ENCODE results near the gene TSSK6. TPM values are rescaled to one million over a fixed set of nuclear protein-coding genes. Genes with fewer than 3 reads are reported as not detected.
A peak's percentile ranks its signal among the peaks of the same experiment; 100 is the strongest.

Gene TSSK6
- total and polyA plus RNA-seq, 4 donors = 0.61 to 2.2 (median 1.7) TPM

DNA sequence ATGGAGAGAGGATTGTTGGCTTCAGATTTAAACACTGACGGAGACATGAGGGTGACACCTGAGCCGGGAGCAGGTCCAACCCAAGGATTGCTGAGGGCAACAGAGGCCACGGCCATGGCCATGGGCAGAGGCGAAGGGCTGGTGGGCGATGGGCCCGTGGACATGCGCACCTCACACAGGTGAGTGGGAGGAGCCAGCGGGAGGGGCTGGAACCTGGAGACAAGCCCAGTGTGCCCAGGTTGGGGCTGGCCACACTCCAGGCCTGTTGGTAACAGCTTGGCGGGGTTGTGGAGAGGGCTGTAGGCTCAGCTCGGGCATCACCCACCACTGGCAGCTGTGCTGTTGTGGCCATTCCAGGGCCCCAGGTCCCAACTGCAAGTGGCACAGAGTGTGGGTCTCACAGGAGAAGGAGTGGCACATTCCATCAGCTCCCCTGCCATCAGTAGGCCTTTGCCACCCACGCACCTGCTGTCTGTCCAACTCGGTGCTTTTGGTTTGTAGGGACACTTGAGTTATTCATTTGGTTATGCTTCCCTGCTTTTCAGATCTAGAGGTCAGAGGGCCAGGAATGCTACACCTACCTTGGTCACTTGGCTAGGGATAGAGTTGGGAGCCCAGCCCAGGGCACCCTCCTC is 49.8 kb downstream of the TSSK6 start:
- H3K4me3 ChIP-seq (ENCODE audit: low read depth, low read length) = no peak overlapping the region
- H3K27ac ChIP-seq (ENCODE audit: low read depth, low read length) = no peak overlapping the region
- WGBS (ENCODE audit: insufficient coverage) = 98% methylated on average over 12 of the region's 12 CpGs
- H3K36me3 ChIP-seq (ENCODE audit: control insufficient read depth, insufficient read depth, low read length) = peaks cover 16% of the 10 kb centered on the region
- DNase-seq (ENCODE audit: low read depth in 4 of 6, low spot score in 6 of 6) = no peak
- peaks cover 11% of the 10 kb centered on the region for H3K9me3 ChIP-seq (ENCODE audit: control insufficient read depth, insufficient read depth, low read length)
- H3K4me1 ChIP-seq (ENCODE audit: control insufficient read depth, insufficient read depth, low read length) = peaks cover 45% of the 10 kb centered on the region
- H3K27me3 ChIP-seq (ENCODE audit: control insufficient read depth, insufficient read depth, low read length) = no peaks in the 10 kb centered on the region

DNA sequence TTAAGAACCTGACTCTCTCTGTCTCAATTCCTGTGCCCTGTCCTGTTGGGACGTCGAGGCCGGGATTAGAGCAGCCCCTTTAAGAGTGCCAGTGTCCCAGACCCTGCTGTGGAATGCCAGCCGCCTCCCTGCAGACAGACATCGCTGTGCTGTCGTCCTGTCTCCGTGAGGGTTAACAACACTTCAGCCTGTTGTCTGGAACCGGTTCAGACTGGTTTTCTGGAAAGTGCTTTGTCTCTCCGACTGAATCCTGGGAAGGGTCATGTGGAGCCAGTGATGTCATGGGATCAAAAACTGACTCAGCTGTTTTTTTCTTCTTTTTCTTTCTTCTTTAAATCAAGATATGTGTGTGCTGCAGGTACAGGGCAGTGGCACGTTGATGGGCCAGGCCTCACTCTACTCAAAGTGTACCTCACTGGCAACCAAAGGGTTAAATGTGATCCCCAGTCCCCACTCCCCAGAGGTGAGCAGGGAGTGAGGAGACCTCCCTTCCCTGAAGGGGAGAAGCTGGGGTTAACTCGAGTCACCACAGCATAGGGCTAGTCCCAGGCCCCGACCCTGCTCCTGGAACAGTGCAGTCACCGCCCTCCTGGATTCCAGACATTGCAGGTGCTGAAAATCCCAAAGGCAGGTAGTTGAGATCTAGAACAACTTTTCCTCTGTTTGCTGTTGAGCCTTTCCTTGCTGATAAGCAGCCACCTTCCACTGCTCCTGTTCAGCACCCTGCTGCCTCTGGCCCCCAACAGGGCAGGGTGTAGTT is 50.8 kb downstream of the TSSK6 start:
- peak overlapping the region; percentile 49 for H3K27ac ChIP-seq (ENCODE audit: low read depth, low read length)
- H3K4me3 ChIP-seq (ENCODE audit: low read depth, low read length) = no peak overlapping the region
- 23% methylated on average over 11 of the region's 13 CpGs for WGBS (ENCODE audit: insufficient coverage)
- peak in 5 of 6 donors; percentile 48 to 95 (median 69) for DNase-seq (ENCODE audit: low read depth in 4 of 6, low spot score in 6 of 6)
- H3K36me3 ChIP-seq (ENCODE audit: control insufficient read depth, insufficient read depth, low read length) = peaks cover 16% of the 10 kb centered on the region
- H3K4me1 ChIP-seq (ENCODE audit: control insufficient read depth, insufficient read depth, low read length) = peaks cover 55% of the 10 kb centered on the region
- H3K9me3 ChIP-seq (ENCODE audit: control insufficient read depth, insufficient read depth, low read length) = peaks cover 11% of the 10 kb centered on the region
- no peaks in the 10 kb centered on the region for H3K27me3 ChIP-seq (ENCODE audit: control insufficient read depth, insufficient read depth, low read length)

Other genes with a start within 250 kb of the TSSK6 start
- 1 to 10 TPM in 1 of 2 donors, under 1 TPM in 1; 0.89 to 2.8 TPM for gene TM6SF2, start 242.2 kb downstream of the TSSK6 start, total RNA-seq
- 1 to 10 TPM; 1.8 to 3.2 TPM for gene TM6SF2, start 242.2 kb downstream of the TSSK6 start, polyA plus RNA-seq (ENCODE audit: insufficient read length in 2 of 2)
- gene SUGP1, start 195.0 kb downstream of the TSSK6 start, total RNA-seq = 10 to 100 TPM; 35.5 to 40.3 TPM
- 10 to 100 TPM; 61.3 to 62.3 TPM for gene SUGP1, start 195.0 kb downstream of the TSSK6 start, polyA plus RNA-seq (ENCODE audit: insufficient read length in 2 of 2)
- 10 to 100 TPM; 28.0 to 41.8 TPM for gene MAU2, start 194.7 kb downstream of the TSSK6 start, total RNA-seq
- 10 to 100 TPM; 52.4 to 78.8 TPM for gene MAU2, start 194.7 kb downstream of the TSSK6 start, polyA plus RNA-seq (ENCODE audit: insufficient read length in 2 of 2)
- 10 to 100 TPM; 14.2 to 26.3 TPM for gene GATAD2A, start 109.9 kb downstream of the TSSK6 start, total RNA-seq
- gene GATAD2A, start 109.9 kb downstream of the TSSK6 start, polyA plus RNA-seq (ENCODE audit: insufficient read length in 2 of 2) = 10 to 100 TPM; 43.7 to 44.1 TPM
- gene NDUFA13, start 677 bp upstream of the TSSK6 start, total RNA-seq = 100 to 1,000 TPM; 103 to 393 TPM
- gene NDUFA13, start 677 bp upstream of the TSSK6 start, polyA plus RNA-seq (ENCODE audit: insufficient read length in 2 of 2) = 100 to 1,000 TPM; 334 to 355 TPM
- gene YJEFN3, start 13.4 kb upstream of the TSSK6 start, total RNA-seq = 1 to 10 TPM; 4.4 to 9.2 TPM
- 10 to 100 TPM; 20.9 to 30.6 TPM for gene YJEFN3, start 13.4 kb upstream of the TSSK6 start, polyA plus RNA-seq (ENCODE audit: insufficient read length in 2 of 2)
- gene CILP2, start 22.7 kb upstream of the TSSK6 start, total RNA-seq = under 1 TPM; 0.33 to 0.59 TPM
- 1 to 10 TPM in 1 of 2 donors, under 1 TPM in 1; 0.98 to 1.0 TPM for gene CILP2, start 22.7 kb upstream of the TSSK6 start, polyA plus RNA-seq (ENCODE audit: insufficient read length in 2 of 2)
- gene PBX4, start 103.1 kb upstream of the TSSK6 start, total RNA-seq = 1 to 10 TPM; 4.3 to 7.2 TPM
- gene PBX4, start 103.1 kb upstream of the TSSK6 start, polyA plus RNA-seq (ENCODE audit: insufficient read length in 2 of 2) = 10 to 100 TPM in 1 of 2 donors, 1 to 10 TPM in 1; 9.7 to 13.6 TPM
- 10 to 100 TPM in 1 of 2 donors, 1 to 10 TPM in 1; 5.3 to 19.8 TPM for gene LPAR2, start 112.7 kb upstream of the TSSK6 start, total RNA-seq
- 10 to 100 TPM; 67.1 to 80.0 TPM for gene LPAR2, start 112.7 kb upstream of the TSSK6 start, polyA plus RNA-seq (ENCODE audit: insufficient read length in 2 of 2)
- 10 to 100 TPM in 1 of 2 donors, 1 to 10 TPM in 1; 5.2 to 10.8 TPM for gene GMIP, start 128.1 kb upstream of the TSSK6 start, total RNA-seq
- 10 to 100 TPM; 16.3 to 20.8 TPM for gene GMIP, start 128.1 kb upstream of the TSSK6 start, polyA plus RNA-seq (ENCODE audit: insufficient read length in 2 of 2)
- 10 to 100 TPM; 21.3 to 34.3 TPM for gene ATP13A1, start 148.1 kb upstream of the TSSK6 start, total RNA-seq
- 10 to 100 TPM; 67.3 to 82.2 TPM for gene ATP13A1, start 148.1 kb upstream of the TSSK6 start, polyA plus RNA-seq (ENCODE audit: insufficient read length in 2 of 2)
- 10 to 100 TPM in 1 of 2 donors, 1 to 10 TPM in 1; 9.7 to 10.5 TPM for gene ZNF101, start 153.3 kb upstream of the TSSK6 start, total RNA-seq
- gene ZNF101, start 153.3 kb upstream of the TSSK6 start, polyA plus RNA-seq (ENCODE audit: insufficient read length in 2 of 2) = 10 to 100 TPM; 12.7 to 19.1 TPM
- 10 to 100 TPM; 18.0 to 24.2 TPM for gene ZNF14, start 217.6 kb upstream of the TSSK6 start, total RNA-seq
- gene ZNF14, start 217.6 kb upstream of the TSSK6 start, polyA plus RNA-seq (ENCODE audit: insufficient read length in 2 of 2) = 10 to 100 TPM in 1 of 2 donors, 1 to 10 TPM in 1; 9.9 to 11.8 TPM